Liver (tissue), 9 donors: ENCODE results near the gene PAK1. TPM values are rescaled to one million over a fixed set of nuclear protein-coding genes. Genes with fewer than 3 reads are reported as not detected.

Source experiments
- DNase-seq: peaks from one replicate; pipeline ENCODE4 v3.0.0-alpha.2; 2017; ENCODE audit warnings: low spot score
- H3K27ac ChIP-seq, 2 donors: one replicate each; pipeline ENCODE4 v1.7.0; 2013; ENCODE audit warnings: inconsistent platforms in 2 of 2, low read length in 2 of 2, control low read depth in 1 of 2, low read depth in 1 of 2, mild to moderate bottlenecking in 1 of 2
- H3K27me3 ChIP-seq, 4 donors: one replicate each; pipeline versions ENCODE4 v1.6.1 to v1.7.0; 2013; ENCODE audit warnings: low read length in 3 of 4, inconsistent platforms in 1 of 4, mild to moderate bottlenecking in 1 of 4, moderate library complexity in 1 of 4; ENCODE audit not compliant: control insufficient read depth in 4 of 4, insufficient read depth in 4 of 4
- H3K36me3 ChIP-seq, 4 donors: one replicate each; pipeline versions ENCODE4 v1.6.1 to v1.7.0; 2013; ENCODE audit warnings: low read length in 3 of 4, mild to moderate bottlenecking in 3 of 4, low read depth in 1 of 4, moderate library complexity in 1 of 4; ENCODE audit not compliant: control insufficient read depth in 4 of 4, insufficient read depth in 3 of 4
- H3K4me1 ChIP-seq, 4 donors: one replicate each; pipeline versions ENCODE4 v1.6.1 to v1.7.0; 2013; ENCODE audit warnings: low read length in 3 of 4, mild to moderate bottlenecking in 3 of 4, moderate library complexity in 1 of 4; ENCODE audit not compliant: control insufficient read depth in 4 of 4, insufficient read depth in 4 of 4
- H3K4me3 ChIP-seq, 3 donors: one replicate each; pipeline versions ENCODE4 v1.6.1 to v1.7.0; 2013; ENCODE audit warnings: low read length in 3 of 3, control low read depth in 1 of 3, low read depth in 1 of 3, mild to moderate bottlenecking in 1 of 3
- H3K9ac ChIP-seq, 2 donors: one replicate each; pipeline ENCODE4 v1.7.0; 2013; ENCODE audit warnings: low read length in 2 of 2, mild to moderate bottlenecking in 2 of 2, moderate library complexity in 2 of 2, control low read depth in 1 of 2, low read depth in 1 of 2
- H3K9me3 ChIP-seq, 4 donors: one replicate each; pipeline versions ENCODE4 v1.6.1 to v1.7.0; 2013; ENCODE audit warnings: low read length in 3 of 4; ENCODE audit not compliant: control insufficient read depth in 4 of 4
- ATF3 ChIP-seq: IDR thresholded peaks from 2 replicates; pipeline ENCODE4 v1.6.1; 2016; ENCODE audit warnings: antibody characterized with exemption
- EGR1 ChIP-seq, 2 donors: IDR thresholded peaks; 2 replicates each; pipeline ENCODE4 v1.6.1; 2016 to 2018; ENCODE audit warnings: antibody characterized with exemption in 2 of 2, low read depth in 2 of 2
- FOXA1 ChIP-seq: IDR thresholded peaks from 2 replicates; pipeline ENCODE4 v1.6.1; 2016; ENCODE audit warnings: antibody characterized with exemption
- FOXA2 ChIP-seq: IDR thresholded peaks from 2 replicates; pipeline ENCODE4 v1.6.1; 2016; ENCODE audit warnings: antibody characterized with exemption
- GABPA ChIP-seq, 2 donors: IDR thresholded peaks in 1 of 2; conservative IDR thresholded peaks in 1 of 2; 2 replicates each; pipeline ENCODE4 v1.6.1; 2016; ENCODE audit warnings: antibody characterized with exemption in 2 of 2, mild to moderate bottlenecking in 1 of 2, moderate library complexity in 1 of 2
- HNF4A ChIP-seq, 2 donors: conservative IDR thresholded peaks; 2 replicates each; pipeline ENCODE4 v1.6.1; 2016; ENCODE audit warnings: antibody characterized with exemption in 2 of 2, mild to moderate bottlenecking in 2 of 2
- HNF4G ChIP-seq: IDR thresholded peaks from 2 replicates; pipeline ENCODE4 v1.6.1; 2016; ENCODE audit warnings: antibody characterized with exemption
- JUND ChIP-seq, 2 donors: IDR thresholded peaks; 2 replicates each; pipeline ENCODE4 v1.6.1; 2016; ENCODE audit warnings: antibody characterized with exemption in 2 of 2
- NR2F2 ChIP-seq: IDR thresholded peaks from 2 replicates; pipeline ENCODE4 v1.6.1; 2016; ENCODE audit warnings: antibody characterized with exemption
- RAD21 ChIP-seq, 2 donors: IDR thresholded peaks; 2 replicates each; pipeline ENCODE4 v1.6.1; 2016; ENCODE audit warnings: antibody characterized with exemption in 2 of 2, mild to moderate bottlenecking in 2 of 2
- REST ChIP-seq: IDR thresholded peaks from 2 replicates; pipeline ENCODE4 v1.6.1; 2016; ENCODE audit warnings: antibody characterized with exemption, mild to moderate bottlenecking
- RXRA ChIP-seq, 2 donors: IDR thresholded peaks; 2 replicates each; pipeline ENCODE4 v1.6.1; 2017 to 2018; ENCODE audit warnings: antibody characterized with exemption in 2 of 2, mild to moderate bottlenecking in 1 of 2
- SP1 ChIP-seq: IDR thresholded peaks from 2 replicates; pipeline ENCODE4 v1.6.1; 2018; ENCODE audit warnings: antibody characterized with exemption, mild to moderate bottlenecking
- TAF1 ChIP-seq: conservative IDR thresholded peaks from 2 replicates; pipeline ENCODE4 v1.6.1; 2016; ENCODE audit warnings: antibody characterized with exemption, mild to moderate bottlenecking
- ZBTB33 ChIP-seq: IDR thresholded peaks from 2 replicates; pipeline ENCODE4 v1.6.1; 2016; ENCODE audit warnings: antibody characterized with exemption
- WGBS: extraction: QIAGEN DNeasy Blood & Tissue Kit; methylation state at CpG from one replicate; pipeline ENCODE4 v1.1.7; 2013; 5-methylcytosine and 5-hydroxymethylcytosine counted together
- polyA plus RNA-seq, 2 donors: library from polyadenylated mRNA; stranded (reverse) in 1 of 2; unstranded in 1 of 2; fragments of 200-250 nt in 1 of 2; fragments of >200 nt in 1 of 2; fragmentation: Nextera tagmentation in 1 of 2; extraction: Ambion mirVana in 1 of 2; gene quantifications; one replicate each; pipeline versions ENCODE4 v1.2.1 to v1.2.3, GENCODE V29; 2013 to 2015
- total RNA-seq, 2 donors: library from RNA; depleted of rRNA; stranded (reverse); fragments of >200 nt; gene quantifications; one replicate each; pipeline ENCODE4 v1.2.3, GENCODE V29; 2014
- TF ChIP-seq, protein P1 (sequence below): IDR thresholded peaks from 2 replicates; pipeline ENCODE4 v1.6.1; 2016; ENCODE audit warnings: antibody characterized with exemption
- TF ChIP-seq, protein P2 (sequence below): fragments of 150-350 bp; IDR thresholded peaks from 2 replicates; pipeline ENCODE4 v1.5.1; 2017; ENCODE audit warnings: improper control_type of control experiment, low read depth, low read length; ENCODE audit not compliant: missing input control
- donor health status: healthy.
- donor health status: healthy.
- donor health status: healthy.
- donor health status: healthy.
- donor health status: healthy.

The PAK1 gene
- total and polyA plus RNA-seq, 4 donors, result 3.6 to 24.9 (median 7.4) TPM

DNA sequence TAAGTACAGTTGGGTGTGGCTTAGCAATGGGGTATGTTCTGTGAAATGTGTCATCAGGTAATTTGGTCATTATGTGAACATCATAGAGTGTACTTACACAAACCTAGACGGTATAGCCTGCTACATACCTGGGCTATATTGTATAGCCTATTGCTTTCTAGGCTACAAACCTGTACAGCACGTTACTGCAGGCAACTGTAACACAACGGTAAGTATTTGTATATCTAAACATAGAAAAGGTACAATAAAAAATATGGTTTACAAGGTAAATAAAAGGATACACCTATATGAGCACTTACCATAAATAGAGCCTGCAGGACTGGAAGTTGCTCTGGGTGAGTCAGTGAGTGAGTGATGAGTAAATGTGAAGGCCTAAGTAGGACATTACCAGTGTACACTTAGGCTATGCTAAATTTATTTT lies 99.3 kb downstream of the PAK1 start:
- peaks cover 2 to 11% (median 8%) of the 10 kb centered on the region in 4 donors for H3K36me3 ChIP-seq
- H3K4me1 ChIP-seq, result no peaks in the 10 kb centered on the region
- no peaks in the 10 kb centered on the region for H3K27me3 ChIP-seq
- no peak overlapping the region for H3K27ac ChIP-seq
- DNase-seq, result no peak
- no peaks in the 10 kb centered on the region for H3K9me3 ChIP-seq
- no peak for TF ChIP-seq RAD21 (IDR thresholded peaks at IDR 0.05)
- TF ChIP-seq, protein P1, sequence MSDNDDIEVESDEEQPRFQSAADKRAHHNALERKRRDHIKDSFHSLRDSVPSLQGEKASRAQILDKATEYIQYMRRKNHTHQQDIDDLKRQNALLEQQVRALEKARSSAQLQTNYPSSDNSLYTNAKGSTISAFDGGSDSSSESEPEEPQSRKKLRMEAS, result no peak
- TF ChIP-seq, protein P2, sequence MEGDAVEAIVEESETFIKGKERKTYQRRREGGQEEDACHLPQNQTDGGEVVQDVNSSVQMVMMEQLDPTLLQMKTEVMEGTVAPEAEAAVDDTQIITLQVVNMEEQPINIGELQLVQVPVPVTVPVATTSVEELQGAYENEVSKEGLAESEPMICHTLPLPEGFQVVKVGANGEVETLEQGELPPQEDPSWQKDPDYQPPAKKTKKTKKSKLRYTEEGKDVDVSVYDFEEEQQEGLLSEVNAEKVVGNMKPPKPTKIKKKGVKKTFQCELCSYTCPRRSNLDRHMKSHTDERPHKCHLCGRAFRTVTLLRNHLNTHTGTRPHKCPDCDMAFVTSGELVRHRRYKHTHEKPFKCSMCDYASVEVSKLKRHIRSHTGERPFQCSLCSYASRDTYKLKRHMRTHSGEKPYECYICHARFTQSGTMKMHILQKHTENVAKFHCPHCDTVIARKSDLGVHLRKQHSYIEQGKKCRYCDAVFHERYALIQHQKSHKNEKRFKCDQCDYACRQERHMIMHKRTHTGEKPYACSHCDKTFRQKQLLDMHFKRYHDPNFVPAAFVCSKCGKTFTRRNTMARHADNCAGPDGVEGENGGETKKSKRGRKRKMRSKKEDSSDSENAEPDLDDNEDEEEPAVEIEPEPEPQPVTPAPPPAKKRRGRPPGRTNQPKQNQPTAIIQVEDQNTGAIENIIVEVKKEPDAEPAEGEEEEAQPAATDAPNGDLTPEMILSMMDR, result no peak
- TF ChIP-seq EGR1 (IDR thresholded peaks at IDR 0.05; ENCODE audit: low read depth in 2 of 2), result no peak
- no peak for TF ChIP-seq NR2F2
- TF ChIP-seq HNF4G, result no peak
- TF ChIP-seq JUND (IDR thresholded peaks at IDR 0.05), result no peak
- TF ChIP-seq TAF1, result no peak
- TF ChIP-seq ZBTB33, result no peak
- TF ChIP-seq RXRA (IDR thresholded peaks at IDR 0.05), result no peak
- TF ChIP-seq SP1, result no peak
- no peak for TF ChIP-seq FOXA2
- no peak for TF ChIP-seq FOXA1
- TF ChIP-seq HNF4A (conservative IDR thresholded peaks at IDR 0.05), result no peak
- 90% methylated on average over 3 of the region's 3 CpGs for whole genome bisulfite sequencing
- no peak overlapping the region for H3K9ac ChIP-seq
- H3K4me3 ChIP-seq, result no peak overlapping the region

GRCh38 chr11:77374108-77374507 lies 99.8 kb downstream of the PAK1 start:
- H3K27me3 ChIP-seq, result no peaks in the 10 kb centered on the region
- H3K4me1 ChIP-seq, result no peaks in the 10 kb centered on the region
- peaks cover 2 to 7% (median 6%) of the 10 kb centered on the region in 4 donors for H3K36me3 ChIP-seq
- no peaks in the 10 kb centered on the region for H3K9me3 ChIP-seq
- no peak overlapping the region for H3K9ac ChIP-seq
- no peak for TF ChIP-seq RAD21 (IDR thresholded peaks at IDR 0.05)
- no peak for TF ChIP-seq ATF3
- TF ChIP-seq, protein P1, result no peak
- no peak for TF ChIP-seq HNF4G
- TF ChIP-seq GABPA (IDR thresholded peaks at IDR 0.05 in 1 of 2, conservative IDR thresholded peaks at IDR 0.05 in 1 of 2), result no peak
- no peak for TF ChIP-seq NR2F2
- TF ChIP-seq FOXA2, result no peak
- no peak for TF ChIP-seq RXRA (IDR thresholded peaks at IDR 0.05)
- no peak for TF ChIP-seq JUND (IDR thresholded peaks at IDR 0.05)
- no peak for TF ChIP-seq ZBTB33
- TF ChIP-seq EGR1 (IDR thresholded peaks at IDR 0.05; ENCODE audit: low read depth in 2 of 2), result no peak
- no peak for TF ChIP-seq REST
- TF ChIP-seq, protein P2, result no peak
- no peak for TF ChIP-seq SP1
- WGBS, result 96% methylated on average over 1 of the region's 1 CpG
- no peak overlapping the region for H3K27ac ChIP-seq
- no peak for DNase-seq
- H3K4me3 ChIP-seq, result no peak overlapping the region
